ENCODE data around the gene NECTIN3.

DNA sequence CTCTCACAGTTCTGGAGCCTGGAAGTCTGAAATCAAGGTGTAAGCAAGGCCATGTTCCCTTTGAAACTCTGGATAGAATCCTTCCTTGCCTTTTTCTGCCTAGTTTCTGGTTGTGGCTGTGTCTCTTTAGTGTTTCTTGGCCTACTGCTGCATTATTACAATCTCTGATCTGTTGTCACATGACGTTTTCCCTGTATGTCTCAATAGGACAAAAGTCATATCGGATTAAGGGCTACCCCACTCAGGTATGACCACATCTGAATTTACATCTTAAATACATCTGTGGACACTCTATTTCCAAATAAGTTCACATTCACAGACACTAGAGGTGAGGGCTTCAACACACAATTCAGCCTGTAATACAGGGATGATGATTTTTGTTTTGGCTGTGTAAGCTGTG is 13.3 kb downstream of the NECTIN3 start:
- TF ChIP-seq, protein P1, sequence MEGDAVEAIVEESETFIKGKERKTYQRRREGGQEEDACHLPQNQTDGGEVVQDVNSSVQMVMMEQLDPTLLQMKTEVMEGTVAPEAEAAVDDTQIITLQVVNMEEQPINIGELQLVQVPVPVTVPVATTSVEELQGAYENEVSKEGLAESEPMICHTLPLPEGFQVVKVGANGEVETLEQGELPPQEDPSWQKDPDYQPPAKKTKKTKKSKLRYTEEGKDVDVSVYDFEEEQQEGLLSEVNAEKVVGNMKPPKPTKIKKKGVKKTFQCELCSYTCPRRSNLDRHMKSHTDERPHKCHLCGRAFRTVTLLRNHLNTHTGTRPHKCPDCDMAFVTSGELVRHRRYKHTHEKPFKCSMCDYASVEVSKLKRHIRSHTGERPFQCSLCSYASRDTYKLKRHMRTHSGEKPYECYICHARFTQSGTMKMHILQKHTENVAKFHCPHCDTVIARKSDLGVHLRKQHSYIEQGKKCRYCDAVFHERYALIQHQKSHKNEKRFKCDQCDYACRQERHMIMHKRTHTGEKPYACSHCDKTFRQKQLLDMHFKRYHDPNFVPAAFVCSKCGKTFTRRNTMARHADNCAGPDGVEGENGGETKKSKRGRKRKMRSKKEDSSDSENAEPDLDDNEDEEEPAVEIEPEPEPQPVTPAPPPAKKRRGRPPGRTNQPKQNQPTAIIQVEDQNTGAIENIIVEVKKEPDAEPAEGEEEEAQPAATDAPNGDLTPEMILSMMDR (IDR thresholded peaks at IDR 0.05), result no peak
- TF ChIP-seq POLR2AphosphoS5 (IDR thresholded peaks at IDR 0.05; ENCODE audit: low read depth, low read length), result no peak

Data from Panc1 (cell line).